SH-SY5Y (cell line): ENCODE data around the gene TNFSF13B.

Source experiments
- GATA2 ChIP-seq: IDR thresholded peaks from 2 replicates; pipeline ENCODE4 v1.6.1; 2011; ENCODE audit warnings: mild to moderate bottlenecking, low read depth, low read length
- GATA3 ChIP-seq: IDR thresholded peaks from 2 replicates; pipeline ENCODE4 v1.6.1; 2011; ENCODE audit warnings: low read depth, mild to moderate bottlenecking, low read length, moderate library complexity

DNA sequence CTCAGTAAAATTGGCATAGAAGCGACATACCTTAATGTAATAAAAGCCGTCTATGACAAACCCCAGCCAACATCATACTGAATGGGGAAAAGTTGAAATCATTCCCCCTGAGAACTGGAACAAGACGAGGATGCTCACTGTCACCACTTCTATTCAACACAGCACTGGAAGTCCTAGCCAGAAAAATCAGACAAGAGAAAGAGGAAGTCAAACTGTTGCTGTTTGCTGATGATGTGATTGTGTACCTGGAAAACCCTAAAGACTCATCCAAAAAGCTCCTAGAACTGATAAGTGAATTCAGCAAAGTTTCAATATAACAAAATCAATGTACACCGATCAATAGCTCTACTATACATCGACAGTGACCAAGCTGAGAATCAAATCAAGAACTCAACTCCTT lies 63.3 kb downstream of the TNFSF13B start:
- TF ChIP-seq GATA2 (no peak), GATA3 (no peak)
